Measurements from ENCODE around the gene IGFBP7.

The IGFBP7 gene

DNA sequence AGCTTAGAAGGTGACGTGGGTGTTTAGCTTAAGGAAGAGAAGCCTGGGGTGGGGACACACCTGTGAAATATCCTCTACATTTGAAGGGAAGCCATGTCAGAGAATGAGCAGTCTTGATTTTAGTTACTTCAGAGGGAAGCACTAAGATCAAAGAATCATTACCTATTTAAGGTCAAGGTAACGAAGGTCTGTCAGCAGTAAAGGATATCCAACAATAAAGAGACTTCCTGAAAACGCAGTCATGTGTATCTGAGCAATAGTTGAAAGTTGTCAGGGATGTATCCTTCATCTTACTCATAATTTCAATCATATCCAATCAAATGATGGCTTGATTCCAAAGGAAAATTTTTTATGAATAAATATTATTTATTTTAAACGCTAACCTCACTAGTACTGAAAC, 33.5 kb downstream of the IGFBP7 start:
- Histone ChIP-seq H3K9me2 (replicated peaks; ENCODE audit: insufficient read depth, low read length) (no peaks in the 10 kb centered on the region), H3K4me2 (ENCODE audit: low read depth, low read length) (no peak overlapping the region), H3K9ac (ENCODE audit: low read length) (no peak overlapping the region), H3K36me3 (replicated peaks; ENCODE audit: insufficient read depth, low read length) (no peaks in the 10 kb centered on the region), H3K4me3 (ENCODE audit: low read length) (no peak overlapping the region), H3K27ac (ENCODE audit: low read length) (no peak overlapping the region), H3K27me3 (replicated peaks; ENCODE audit: insufficient read depth, low read length) (no peaks in the 10 kb centered on the region), H4K20me1 (ENCODE audit: insufficient read depth, low read length) (no peaks in the 10 kb centered on the region), H3K9me3 (replicated peaks; ENCODE audit: insufficient read depth, low read length) (no peaks in the 10 kb centered on the region), H3K4me1 (ENCODE audit: low read length) (no peaks in the 10 kb centered on the region), H3K79me2 (ENCODE audit: low read length) (no peaks in the 10 kb centered on the region), H3F3A (ENCODE audit: insufficient read depth, low read length) (no peaks in the 10 kb centered on the region), H2AFZ (ENCODE audit: low read length) (no peak overlapping the region)
- TF ChIP-seq EZH2phosphoT487 (IDR thresholded peaks at IDR 0.05; ENCODE audit: low read length), result no peak
- no peak for TF ChIP-seq CTCF (IDR thresholded peaks at IDR 0.05; ENCODE audit: low read length)
- TF ChIP-seq EZH2 (optimal IDR thresholded peaks at IDR 0.05; ENCODE audit: low read depth, low read length), result no peak
- no peak for DNase-seq

DNA sequence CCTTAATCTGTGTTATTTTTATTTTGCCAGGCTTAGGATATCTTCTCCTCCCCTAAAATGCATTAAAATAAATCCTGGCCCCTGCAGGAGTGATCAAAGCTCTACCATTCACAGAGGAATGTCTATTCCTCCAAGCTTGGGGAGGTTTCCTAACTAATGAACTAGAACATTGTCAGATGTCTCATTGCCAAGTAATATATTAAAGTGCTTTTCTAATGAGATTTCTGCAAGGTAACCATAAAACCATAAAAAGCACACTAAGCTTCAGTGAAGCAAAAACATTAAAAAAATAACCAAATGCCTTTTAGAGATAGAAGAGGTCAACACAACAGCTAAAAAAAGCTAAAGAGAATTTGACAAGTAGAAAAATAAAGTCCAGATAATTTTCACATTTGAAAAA, 34.8 kb downstream of the IGFBP7 start:
- Histone ChIP-seq H3K27me3 (replicated peaks; ENCODE audit: insufficient read depth, low read length) (no peaks in the 10 kb centered on the region), H3K4me3 (ENCODE audit: low read length) (no peak overlapping the region), H3K79me2 (ENCODE audit: low read length) (no peaks in the 10 kb centered on the region), H3K36me3 (replicated peaks; ENCODE audit: insufficient read depth, low read length) (no peaks in the 10 kb centered on the region), H4K20me1 (ENCODE audit: insufficient read depth, low read length) (no peaks in the 10 kb centered on the region), H3K9me3 (replicated peaks; ENCODE audit: insufficient read depth, low read length) (no peaks in the 10 kb centered on the region), H3K4me1 (ENCODE audit: low read length) (no peaks in the 10 kb centered on the region), H3K27ac (ENCODE audit: low read length) (no peak overlapping the region), H2AFZ (ENCODE audit: low read length) (no peak overlapping the region), H3K9me2 (replicated peaks; ENCODE audit: insufficient read depth, low read length) (no peaks in the 10 kb centered on the region), H3F3A (ENCODE audit: insufficient read depth, low read length) (no peaks in the 10 kb centered on the region), H3K4me2 (ENCODE audit: low read depth, low read length) (no peak overlapping the region), H3K9ac (ENCODE audit: low read length) (no peak overlapping the region)
- TF ChIP-seq EZH2 (optimal IDR thresholded peaks at IDR 0.05; ENCODE audit: low read depth, low read length) (no peak), CTCF (IDR thresholded peaks at IDR 0.05; ENCODE audit: low read length) (no peak), EZH2phosphoT487 (IDR thresholded peaks at IDR 0.05; ENCODE audit: low read length) (no peak)
- DNase-seq, result no peak

DNA sequence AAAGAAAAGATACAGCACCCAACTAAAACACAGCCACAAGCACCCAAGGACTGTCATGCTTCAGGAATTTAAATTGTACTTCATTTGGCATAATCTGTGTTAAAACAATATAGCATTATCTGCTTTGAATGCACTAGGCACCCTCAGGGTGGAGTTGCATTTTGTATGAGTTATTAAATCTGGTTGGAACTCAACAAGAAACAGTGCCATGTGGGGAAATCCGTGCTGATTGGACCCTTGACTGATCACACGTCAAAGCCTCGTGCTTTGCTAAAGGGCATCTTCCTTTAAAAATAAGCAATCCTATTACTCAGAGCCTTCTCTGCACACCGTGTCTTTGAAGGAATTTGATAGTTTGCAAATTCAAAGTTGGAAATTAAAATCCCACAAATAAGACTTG, 35.4 kb downstream of the IGFBP7 start:
- H4K20me1 ChIP-seq (ENCODE audit: insufficient read depth, low read length), result no peaks in the 10 kb centered on the region
- H3K4me3 ChIP-seq (ENCODE audit: low read length), result no peak overlapping the region
- no peak overlapping the region for H3K27ac ChIP-seq (ENCODE audit: low read length)
- no peak overlapping the region for H2AFZ ChIP-seq (ENCODE audit: low read length)
- H3K9me2 ChIP-seq (replicated peaks; ENCODE audit: insufficient read depth, low read length), result no peaks in the 10 kb centered on the region
- no peak overlapping the region for H3K4me2 ChIP-seq (ENCODE audit: low read depth, low read length)
- no peaks in the 10 kb centered on the region for H3K4me1 ChIP-seq (ENCODE audit: low read length)
- TF ChIP-seq CTCF (IDR thresholded peaks at IDR 0.05; ENCODE audit: low read length), result no peak
- no peak for TF ChIP-seq EZH2phosphoT487 (IDR thresholded peaks at IDR 0.05; ENCODE audit: low read length)
- no peak for TF ChIP-seq EZH2 (optimal IDR thresholded peaks at IDR 0.05; ENCODE audit: low read depth, low read length)
- H3F3A ChIP-seq (ENCODE audit: insufficient read depth, low read length), result no peaks in the 10 kb centered on the region
- no peaks in the 10 kb centered on the region for H3K36me3 ChIP-seq (replicated peaks; ENCODE audit: insufficient read depth, low read length)
- H3K27me3 ChIP-seq (replicated peaks; ENCODE audit: insufficient read depth, low read length), result no peaks in the 10 kb centered on the region
- no peak for DNase-seq
- H3K79me2 ChIP-seq (ENCODE audit: low read length), result no peaks in the 10 kb centered on the region
- H3K9ac ChIP-seq (ENCODE audit: low read length), result no peak overlapping the region
- no peaks in the 10 kb centered on the region for H3K9me3 ChIP-seq (replicated peaks; ENCODE audit: insufficient read depth, low read length)

Data from MM.1S (cell line).